Calu3 (cell line): Measurements from ENCODE around the gene CYP11A1. TPM values are rescaled to one million over a fixed set of nuclear protein-coding genes. Genes with fewer than 3 reads are reported as not detected.

Source experiments
- BruUV-seq: library from RNA; stranded (reverse); fragments of 400-500 nt; replicated peaks from 2 replicates; lab custom pipeline; 2021; lab: Mats Ljungman, UMichigan
- CTCF ChIA-PET: fragments of 300-600 bp; sonication (Branson Sonifier 250); formaldehyde crosslinking; loops from one replicate; lab custom pipeline; 2022; ENCODE audit warnings: antibody characterized with exemption; lab: Charles Lee
- DNase-seq: peaks from one replicate; pipeline ENCODE4 v3.0.0; 2022
- H3K27ac Mint-ChIP-seq: one replicate; pipeline ENCODE4 v1.8.0; 2022; ENCODE audit warnings: mixed read lengths; ENCODE audit not compliant: unreplicated experiment
- H3K27me3 Mint-ChIP-seq: one replicate; pipeline ENCODE4 v1.8.0; 2022; ENCODE audit warnings: mixed read lengths; ENCODE audit not compliant: unreplicated experiment
- H3K36me3 Mint-ChIP-seq: one replicate; pipeline ENCODE4 v1.8.0; 2022; ENCODE audit warnings: mild to moderate bottlenecking, moderate library complexity, mixed read lengths; ENCODE audit not compliant: insufficient read depth, unreplicated experiment
- H3K4me1 Mint-ChIP-seq: one replicate; pipeline ENCODE4 v1.8.0; 2022; ENCODE audit warnings: mild to moderate bottlenecking, low read depth, mixed read lengths; ENCODE audit not compliant: unreplicated experiment
- H3K4me3 Mint-ChIP-seq: one replicate; pipeline ENCODE4 v1.8.0; 2022; ENCODE audit warnings: mild to moderate bottlenecking, low read depth, moderate library complexity, mixed read lengths; ENCODE audit not compliant: unreplicated experiment
- H3K9me3 Mint-ChIP-seq: one replicate; pipeline ENCODE4 v1.8.0; 2022; ENCODE audit warnings: low read depth, mixed read lengths; ENCODE audit not compliant: unreplicated experiment
- CTCF ChIP-seq: fragments of 200-600 bp; IDR thresholded peaks from one replicate; pipeline ENCODE4 v1.8.0; 2022; ENCODE audit warnings: antibody characterized with exemption; ENCODE audit not compliant: unreplicated experiment
- intact Hi-C: fragments of 100-400 bp; cut with micrococcal nuclease; formaldehyde crosslinking; loops from one replicate; pipeline ENCODE4 v1.10.0; 2022; ENCODE audit not compliant: unreplicated experiment
- total RNA-seq: library from RNA; stranded (reverse); gene quantifications from 2 replicates; pipeline ENCODE4 v1.2.3, GENCODE V29; 2022

The CYP11A1 gene
- total RNA-seq, 1 experiment from 2014 or later: not detected

- Mint-ChIP-seq H3K27ac (no peak overlapping the region), H3K27me3 (peaks cover 31% of the 10 kb centered on the region), H3K36me3 (no peaks in the 10 kb centered on the region), H3K4me3 (no peak overlapping the region), H3K4me1 (peaks cover 20% of the 10 kb centered on the region), H3K9me3 (no peaks in the 10 kb centered on the region)
- BruUV-seq: no TSS peak
- intact Hi-C loops: no loop called here
- no peak for DNase-seq
- TF ChIP-seq CTCF: no peak
- CTCF ChIA-PET: no interaction called here
These were observed 30.3 kb downstream of the CYP11A1 start for GRCh38 chr15:74337146-74337545.

- Mint-ChIP-seq H3K4me3 (no peak overlapping the region), H3K9me3 (no peaks in the 10 kb centered on the region), H3K27me3 (peaks cover 39% of the 10 kb centered on the region), H3K27ac (no peak overlapping the region), H3K36me3 (no peaks in the 10 kb centered on the region), H3K4me1 (peaks cover 18% of the 10 kb centered on the region)
- no peak for DNase-seq
- no TSS peak for BruUV-seq
- intact Hi-C loops: no loop called here
- CTCF ChIA-PET: interaction anchor here (0.8 to 1.1 kb wide), 2 partner anchors 10 to 11 kb away, joined by 3 read pairs; no protein-coding TSS in a partner anchor
- no peak for TF ChIP-seq CTCF
These were observed 31.1 kb downstream of the CYP11A1 start for GRCh38 chr15:74336061-74337005.

- no peak for TF ChIP-seq CTCF
- no peaks in the 10 kb centered on the region for H3K36me3 Mint-ChIP-seq
- peaks cover 48% of the 10 kb centered on the region for H3K27me3 Mint-ChIP-seq
- CTCF ChIA-PET: interaction anchor here (1.0 kb wide), 1 partner anchor 182 kb away, joined by 6 read pairs; no protein-coding TSS in a partner anchor
- BruUV-seq: no TSS peak
- H3K27ac Mint-ChIP-seq: no peak overlapping the region
- intact Hi-C loops: no loop called here
- H3K4me3 Mint-ChIP-seq: no peak overlapping the region
- DNase-seq: no peak
- H3K9me3 Mint-ChIP-seq: no peaks in the 10 kb centered on the region
- peaks cover 9% of the 10 kb centered on the region for H3K4me1 Mint-ChIP-seq
These were observed 32.0 kb downstream of the CYP11A1 start for GRCh38 chr15:74335396-74335795.

- H3K36me3 Mint-ChIP-seq: no peaks in the 10 kb centered on the region
- H3K27me3 Mint-ChIP-seq: peaks cover 61% of the 10 kb centered on the region
- no peak for TF ChIP-seq CTCF
- no peak for DNase-seq
- BruUV-seq: no TSS peak
- H3K4me1 Mint-ChIP-seq: no peaks in the 10 kb centered on the region
- no peak overlapping the region for H3K27ac Mint-ChIP-seq
- H3K4me3 Mint-ChIP-seq: no peak overlapping the region
- CTCF ChIA-PET: interaction anchor here (1.0 kb wide), 1 partner anchor 181 kb away, joined by 6 read pairs; no protein-coding TSS in a partner anchor
- intact Hi-C loops: no loop called here
- H3K9me3 Mint-ChIP-seq: no peaks in the 10 kb centered on the region
These were observed 33.3 kb downstream of the CYP11A1 start for GRCh38 chr15:74334127-74334526.
